RWPE2 (cell line): ENCODE measurements around the gene CCT6B.

Source experiments
- ATAC-seq: fragments of 200-7000 bp; cut with Tn5 transposase; 3 replicates; pipeline ENCODE4 v1.9.1; 2021; ENCODE audit warnings: low read depth
- DNase-seq: peaks from one replicate; pipeline ENCODE4 v3.0.0-alpha.2; 2020; ENCODE audit warnings: low spot score
- H3K27ac ChIP-seq: fragments of 450-650 bp; 2 replicates; pipeline ENCODE4 v1.5.1; 2017; ENCODE audit warnings: mild to moderate bottlenecking; ENCODE audit not compliant: poor library complexity, severe bottlenecking
- H3K27me3 ChIP-seq: fragments of 250-450 bp; sonication (Bioruptor Pico); 2 replicates; pipeline ENCODE4 v1.5.1; 2021; ENCODE audit warnings: mild to moderate bottlenecking, moderate library complexity; ENCODE audit not compliant: insufficient read depth, poor library complexity, severe bottlenecking
- H3K36me3 ChIP-seq: fragments of 250-450 bp; sonication (Bioruptor Pico); 2 replicates; pipeline ENCODE4 v1.5.1; 2020; ENCODE audit warnings: low read depth, mild to moderate bottlenecking, moderate library complexity
- H3K4me1 ChIP-seq: fragments of 250-450 bp; sonication (Bioruptor Pico); 2 replicates; pipeline ENCODE4 v1.5.1; 2021; ENCODE audit warnings: mild to moderate bottlenecking, moderate library complexity; ENCODE audit not compliant: insufficient read depth, poor library complexity, severe bottlenecking
- H3K4me3 ChIP-seq: fragments of 250-450 bp; sonication (Bioruptor Pico); 2 replicates; pipeline ENCODE4 v1.5.1; 2021; ENCODE audit warnings: mild to moderate bottlenecking, moderate library complexity; ENCODE audit not compliant: severe bottlenecking
- H3K9me3 ChIP-seq: fragments of 250-450 bp; sonication (Bioruptor Pico); 2 replicates; pipeline ENCODE4 v1.5.1; 2021; ENCODE audit warnings: mild to moderate bottlenecking, moderate library complexity; ENCODE audit not compliant: severe bottlenecking
- CTCF ChIP-seq: fragments of 450-650 bp; IDR thresholded peaks from one replicate; pipeline ENCODE4 v1.5.1; 2017; ENCODE audit warnings: mild to moderate bottlenecking, moderate library complexity; ENCODE audit not compliant: poor library complexity, severe bottlenecking

Gene CCT6B

GRCh38 chr17:34990921-34991365 lies 29.7 kb upstream of the CCT6B start:
- no peak for DNase-seq
- no peak overlapping the region for H3K27ac ChIP-seq
- H3K4me1 ChIP-seq: no peaks in the 10 kb centered on the region
- no peaks in the 10 kb centered on the region for H3K27me3 ChIP-seq
- TF ChIP-seq CTCF: no peak
- no peak for ATAC-seq
- H3K9me3 ChIP-seq: no peaks in the 10 kb centered on the region
- no peak overlapping the region for H3K4me3 ChIP-seq
- peaks cover 86% of the 10 kb centered on the region for H3K36me3 ChIP-seq

- TF ChIP-seq CTCF: no peak
- Histone ChIP-seq H3K36me3 (peaks cover 76% of the 10 kb centered on the region), H3K9me3 (no peaks in the 10 kb centered on the region), H3K4me3 (no peak overlapping the region), H3K4me1 (no peaks in the 10 kb centered on the region), H3K27ac (no peak overlapping the region), H3K27me3 (no peaks in the 10 kb centered on the region)
- ATAC-seq: no peak
- no peak for DNase-seq
These were observed 28.2 kb upstream of the CCT6B start for GRCh38 chr17:34989473-34989872.

GRCh38 chr17:34988644-34989043 lies 27.4 kb upstream of the CCT6B start:
- TF ChIP-seq CTCF: no peak
- peaks cover 69% of the 10 kb centered on the region for H3K36me3 ChIP-seq
- no peak overlapping the region for H3K27ac ChIP-seq
- H3K27me3 ChIP-seq: no peaks in the 10 kb centered on the region
- ATAC-seq (no peak), DNase-seq (no peak)
- H3K4me3 ChIP-seq: no peak overlapping the region
- no peaks in the 10 kb centered on the region for H3K9me3 ChIP-seq
- no peaks in the 10 kb centered on the region for H3K4me1 ChIP-seq

GRCh38 chr17:34987232-34987631 lies 26.0 kb upstream of the CCT6B start:
- DNase-seq (no peak), ATAC-seq (no peak)
- TF ChIP-seq CTCF: no peak
- H3K9me3 ChIP-seq: no peaks in the 10 kb centered on the region
- no peak overlapping the region for H3K27ac ChIP-seq
- H3K36me3 ChIP-seq: peaks cover 64% of the 10 kb centered on the region
- H3K27me3 ChIP-seq: no peaks in the 10 kb centered on the region
- no peak overlapping the region for H3K4me3 ChIP-seq
- H3K4me1 ChIP-seq: no peaks in the 10 kb centered on the region

GRCh38 chr17:34981538-34982241 lies 20.4 kb upstream of the CCT6B start:
- ATAC-seq: no peak
- Histone ChIP-seq H3K27ac (peak overlapping the region; percentile 79), H3K36me3 (peaks cover 15% of the 10 kb centered on the region), H3K4me3 (peak overlapping the region; percentile 89), H3K9me3 (no peaks in the 10 kb centered on the region), H3K27me3 (no peaks in the 10 kb centered on the region), H3K4me1 (peaks cover 7% of the 10 kb centered on the region)
- no peak for TF ChIP-seq CTCF
- DNase-seq: no peak
